ENCODE data around the gene CCDC50.

GRCh38 chr3:191342411-191342810 lies 13.2 kb downstream of the CCDC50 start:
- TF ChIP-seq CTCF (IDR thresholded peaks at IDR 0.05) (no peak), POLR2A (IDR thresholded peaks at IDR 0.05) (no peak)

Measured in adrenal gland (tissue), 5 donors.